Ishikawa (cell line): Measurements from ENCODE around the gene HOXC11.

Source experiments
- CEBPB ChIP-seq: IDR thresholded peaks from 2 replicates; pipeline ENCODE4 v1.6.1; 2012
- CREB1 ChIP-seq: IDR thresholded peaks from 2 replicates; pipeline ENCODE4 v1.6.1; 2012; ENCODE audit warnings: low read depth
- EGR1 ChIP-seq: IDR thresholded peaks from 2 replicates; pipeline ENCODE4 v1.6.1; 2012
- EP300 ChIP-seq: IDR thresholded peaks from 2 replicates; pipeline ENCODE4 v1.6.1; 2012; ENCODE audit warnings: borderline replicate concordance
- FOXM1 ChIP-seq: IDR thresholded peaks from 2 replicates; pipeline ENCODE4 v1.6.1; 2012; ENCODE audit warnings: low read depth, borderline replicate concordance
- MAX ChIP-seq: IDR thresholded peaks from 2 replicates; pipeline ENCODE4 v1.6.1; 2012
- NFIC ChIP-seq: IDR thresholded peaks from 2 replicates; pipeline ENCODE4 v1.6.1; 2012
- RAD21 ChIP-seq: IDR thresholded peaks from 2 replicates; pipeline ENCODE4 v1.6.1; 2012; ENCODE audit warnings: low read depth
- REST ChIP-seq: IDR thresholded peaks from 2 replicates; pipeline ENCODE4 v1.6.1; 2012; ENCODE audit warnings: low read depth, mild to moderate bottlenecking
- TAF1 ChIP-seq: IDR thresholded peaks from 2 replicates; pipeline ENCODE4 v1.6.1; 2012; ENCODE audit warnings: low read depth, mild to moderate bottlenecking
- TCF12 ChIP-seq: IDR thresholded peaks from 2 replicates; pipeline ENCODE4 v1.6.1; 2012; ENCODE audit warnings: low read depth
- TEAD4 ChIP-seq: IDR thresholded peaks from 2 replicates; pipeline ENCODE4 v1.6.1; 2012
- USF1 ChIP-seq: IDR thresholded peaks from 2 replicates; pipeline ENCODE4 v1.6.1; 2012
- YY1 ChIP-seq: IDR thresholded peaks from 2 replicates; pipeline ENCODE4 v1.6.1; 2012; ENCODE audit warnings: low read depth
- ZBTB7A ChIP-seq: IDR thresholded peaks from 2 replicates; pipeline ENCODE4 v1.6.1; 2012; ENCODE audit warnings: low read depth

HOXC11 gene

GRCh38 chr12:53937099-53937498, 35.8 kb upstream of the HOXC11 start:
- TF ChIP-seq EP300 (no peak), CREB1 (no peak), CEBPB (no peak), NFIC (no peak), TAF1 (no peak)

- TF ChIP-seq TAF1, result no peak
Observed at GRCh38 chr12:53937596-53938325, 35.2 kb upstream of the HOXC11 start.

GRCh38 chr12:53938326-53939140, 34.4 kb upstream of the HOXC11 start, which contains the start of gene HOXC13:
HOXC13 (plus strand) TSS chr12:53938831; CDS start chr12:53938907, 76 bp downstream.
- TF ChIP-seq ZBTB7A, result no peak
- no peak for TF ChIP-seq TCF12
- TF ChIP-seq MAX, result peak; percentile 63; the same call in 1 of the 2 replicates
- peak; percentile 98 for TF ChIP-seq USF1
- TF ChIP-seq RAD21, result no peak
- no peak for TF ChIP-seq REST
- TF ChIP-seq TEAD4, result no peak

- TF ChIP-seq MAX, result no peak
- TF ChIP-seq NFIC, result no peak
- no peak for TF ChIP-seq USF1
- TF ChIP-seq RAD21, result no peak
- TF ChIP-seq TAF1, result no peak
- TF ChIP-seq TEAD4, result no peak
- no peak for TF ChIP-seq REST
- TF ChIP-seq CEBPB, result no peak
- no peak for TF ChIP-seq FOXM1
- TF ChIP-seq CREB1, result no peak
- TF ChIP-seq EGR1, result no peak
- no peak for TF ChIP-seq YY1
- TF ChIP-seq EP300, result no peak
- no peak for TF ChIP-seq ZBTB7A
- TF ChIP-seq TCF12, result no peak
Observed at GRCh38 chr12:53939141-53940108, 33.5 kb upstream of the HOXC11 start.

- TF ChIP-seq MAX (no peak), TEAD4 (no peak), NFIC (no peak), CEBPB (no peak), YY1 (no peak), FOXM1 (no peak), USF1 (no peak), ZBTB7A (no peak)
Observed at GRCh38 chr12:53940443-53941014, 32.4 kb upstream of the HOXC11 start.
